HepG2 (cell line): ENCODE results near the gene CRADD.

Experiments used
- EP300 ChIP-seq, 3 experiments: sonication (generic) in 1 of 3; formaldehyde crosslinking in 1 of 3; IDR thresholded peaks; 2 replicates each; pipeline versions ENCODE4 v1.5.1 to v1.6.1; 2011 to 2020; ENCODE audit warnings: low read depth in 2 of 3, low read length in 2 of 3, borderline replicate concordance in 1 of 3, improper control_type of control experiment in 1 of 3, mild to moderate bottlenecking in 1 of 3, missing genetic modification reagents in 1 of 3, moderate library complexity in 1 of 3
- FLYWCH1 ChIP-seq: sonication (generic); formaldehyde crosslinking; IDR thresholded peaks from 2 replicates; pipeline ENCODE4 v1.8.1; 2023; ENCODE audit warnings: mild to moderate bottlenecking, missing genetic modification reagents
- POLR2AphosphoS5 ChIP-seq: IDR thresholded peaks from 2 replicates; pipeline ENCODE4 v1.6.1; 2012; ENCODE audit warnings: low read depth, low read length
- SRSF9 ChIP-seq: fragments of 200-400 bp; formaldehyde crosslinking; IDR thresholded peaks from 2 replicates; pipeline ENCODE4 v1.6.1; 2018; ENCODE audit warnings: borderline replicate concordance, mild to moderate bottlenecking, low read depth, low read length; ENCODE audit not compliant: insufficient read depth, poor library complexity, severe bottlenecking
- ZFP41 ChIP-seq: sonication (generic); formaldehyde crosslinking; IDR thresholded peaks from 2 replicates; pipeline ENCODE4 v1.4.0; 2020; ENCODE audit warnings: mild to moderate bottlenecking, missing genetic modification reagents, borderline replicate concordance
- ZSCAN29 ChIP-seq: sonication (generic); formaldehyde crosslinking; conservative IDR thresholded peaks from 2 replicates; pipeline ENCODE4 v1.4.0; 2020; ENCODE audit warnings: mild to moderate bottlenecking, missing genetic modification reagents
- TF ChIP-seq, protein P1 (sequence below): sonication (generic); formaldehyde crosslinking; IDR thresholded peaks from 2 replicates; pipeline ENCODE4 v1.8.1; 2023; ENCODE audit warnings: mild to moderate bottlenecking, missing genetic modification reagents
- TF ChIP-seq, protein P2 (sequence below): sonication (generic); formaldehyde crosslinking; IDR thresholded peaks from 2 replicates; pipeline ENCODE4 v1.5.0; 2020; ENCODE audit warnings: mild to moderate bottlenecking, missing genetic modification reagents, moderate library complexity

DNA sequence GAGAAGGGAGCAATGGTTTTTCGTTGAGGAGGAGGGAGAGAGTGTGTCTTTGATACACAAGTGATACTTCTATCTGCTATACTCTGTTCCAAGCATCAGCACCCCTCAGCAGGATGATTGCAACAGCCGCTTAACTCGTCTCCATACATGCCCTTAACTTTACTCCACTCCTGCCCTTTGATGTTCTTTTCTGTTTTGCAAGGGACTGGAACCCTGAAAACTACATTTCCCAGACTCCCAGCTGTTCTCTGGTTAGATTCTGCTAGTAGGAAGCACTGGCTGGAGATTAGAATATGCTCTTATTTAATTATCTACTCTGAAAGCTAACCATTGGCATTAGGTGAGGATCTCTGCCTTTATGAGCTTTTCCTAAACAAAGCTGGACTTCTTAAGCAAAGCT, 23.5 kb upstream of the CRADD start:
- TF ChIP-seq SRSF9: no peak
- TF ChIP-seq, protein P1, sequence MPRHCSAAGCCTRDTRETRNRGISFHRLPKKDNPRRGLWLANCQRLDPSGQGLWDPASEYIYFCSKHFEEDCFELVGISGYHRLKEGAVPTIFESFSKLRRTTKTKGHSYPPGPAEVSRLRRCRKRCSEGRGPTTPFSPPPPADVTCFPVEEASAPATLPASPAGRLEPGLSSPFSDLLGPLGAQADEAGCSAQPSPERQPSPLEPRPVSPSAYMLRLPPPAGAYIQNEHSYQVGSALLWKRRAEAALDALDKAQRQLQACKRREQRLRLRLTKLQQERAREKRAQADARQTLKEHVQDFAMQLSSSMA (CRISPR knock-in tag): no peak
- no peak for TF ChIP-seq FLYWCH1
- TF ChIP-seq, protein P2, sequence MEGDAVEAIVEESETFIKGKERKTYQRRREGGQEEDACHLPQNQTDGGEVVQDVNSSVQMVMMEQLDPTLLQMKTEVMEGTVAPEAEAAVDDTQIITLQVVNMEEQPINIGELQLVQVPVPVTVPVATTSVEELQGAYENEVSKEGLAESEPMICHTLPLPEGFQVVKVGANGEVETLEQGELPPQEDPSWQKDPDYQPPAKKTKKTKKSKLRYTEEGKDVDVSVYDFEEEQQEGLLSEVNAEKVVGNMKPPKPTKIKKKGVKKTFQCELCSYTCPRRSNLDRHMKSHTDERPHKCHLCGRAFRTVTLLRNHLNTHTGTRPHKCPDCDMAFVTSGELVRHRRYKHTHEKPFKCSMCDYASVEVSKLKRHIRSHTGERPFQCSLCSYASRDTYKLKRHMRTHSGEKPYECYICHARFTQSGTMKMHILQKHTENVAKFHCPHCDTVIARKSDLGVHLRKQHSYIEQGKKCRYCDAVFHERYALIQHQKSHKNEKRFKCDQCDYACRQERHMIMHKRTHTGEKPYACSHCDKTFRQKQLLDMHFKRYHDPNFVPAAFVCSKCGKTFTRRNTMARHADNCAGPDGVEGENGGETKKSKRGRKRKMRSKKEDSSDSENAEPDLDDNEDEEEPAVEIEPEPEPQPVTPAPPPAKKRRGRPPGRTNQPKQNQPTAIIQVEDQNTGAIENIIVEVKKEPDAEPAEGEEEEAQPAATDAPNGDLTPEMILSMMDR: no peak
- no peak for TF ChIP-seq EP300 (IDR thresholded peaks at IDR 0.05; ENCODE audit: low read depth in 2 of 2, low read length in 2 of 2)
- TF ChIP-seq EP300 (CRISPR knock-in tag; IDR thresholded peaks at IDR 0.05; ENCODE audit: borderline replicate concordance): no peak
- no peak for TF ChIP-seq ZSCAN29
- TF ChIP-seq POLR2AphosphoS5: no peak
- TF ChIP-seq ZFP41 (CRISPR knock-in tag): no peak
